CD1c-positive myeloid dendritic cell (primary cell): ENCODE results near the gene TGFB1I1.
"Not testable (repeated sequence)": the region's sequence is repeated elsewhere in the genome, so short reads cannot be mapped to it uniquely, and the experiment has no call there.

Experiments
- DNase-seq: peaks from one replicate; pipeline ENCODE4 v3.0.0-alpha.2; 2016; ENCODE audit errors: extremely low spot score

The TGFB1I1 gene

GRCh38 chr16:31517800-31518402 lies 45.9 kb downstream of the TGFB1I1 start:
- DNase-seq: no peak

DNA sequence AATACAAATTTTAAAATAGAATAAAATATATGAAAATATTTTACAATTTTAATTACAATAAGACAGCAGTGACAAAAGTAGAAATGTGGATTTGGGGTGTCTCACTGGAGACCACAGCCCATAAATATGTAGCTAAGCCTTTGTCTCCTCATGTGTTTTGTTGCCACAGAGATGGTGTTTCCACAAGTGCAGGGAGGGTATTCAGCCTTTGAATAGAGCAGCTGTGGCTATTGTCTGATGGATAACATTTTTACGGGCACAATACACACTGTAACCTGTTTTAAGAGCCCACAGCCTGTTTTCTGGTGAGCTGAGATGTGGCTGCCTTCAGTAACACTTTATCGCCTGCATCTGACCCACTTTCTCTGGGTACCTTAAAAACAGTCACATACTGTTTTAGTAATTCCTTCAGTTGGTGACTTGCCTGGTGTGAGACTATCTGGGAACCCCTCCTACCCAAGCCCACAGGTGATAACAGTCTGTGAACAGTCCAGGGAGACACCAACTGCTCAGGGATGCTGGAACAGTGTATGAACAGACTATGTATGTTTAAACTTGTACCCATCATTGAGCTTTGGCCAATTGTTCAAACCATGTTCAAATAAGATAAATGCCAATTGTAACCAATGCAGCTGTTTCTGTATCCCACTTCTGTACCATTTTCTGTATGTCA lies 47.9 kb downstream of the TGFB1I1 start:
- DNase-seq: no peak

DNA sequence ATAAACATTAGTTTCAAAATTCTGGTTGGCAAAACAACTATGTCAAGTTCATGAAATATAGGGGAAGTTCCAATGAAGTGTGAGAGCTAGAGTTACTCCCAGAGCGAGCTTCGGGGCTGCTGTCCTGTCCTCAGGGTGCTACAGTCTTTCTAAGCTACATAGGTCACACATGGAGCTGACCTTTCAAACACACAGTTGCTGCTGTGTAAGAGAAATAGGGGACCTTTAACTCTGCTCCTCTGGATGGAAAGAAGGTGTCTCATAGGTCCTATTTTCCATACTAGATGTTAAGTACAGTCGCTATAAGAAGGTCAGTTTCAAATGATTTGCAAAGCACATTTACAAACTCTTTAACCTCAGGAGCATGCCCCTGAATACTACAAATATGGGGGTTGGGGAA lies 49.4 kb downstream of the TGFB1I1 start:
- DNase-seq: no peak

- no peak for DNase-seq
Measured at GRCh38 chr16:31522071-31522470, 50.1 kb downstream of the TGFB1I1 start.

DNA sequence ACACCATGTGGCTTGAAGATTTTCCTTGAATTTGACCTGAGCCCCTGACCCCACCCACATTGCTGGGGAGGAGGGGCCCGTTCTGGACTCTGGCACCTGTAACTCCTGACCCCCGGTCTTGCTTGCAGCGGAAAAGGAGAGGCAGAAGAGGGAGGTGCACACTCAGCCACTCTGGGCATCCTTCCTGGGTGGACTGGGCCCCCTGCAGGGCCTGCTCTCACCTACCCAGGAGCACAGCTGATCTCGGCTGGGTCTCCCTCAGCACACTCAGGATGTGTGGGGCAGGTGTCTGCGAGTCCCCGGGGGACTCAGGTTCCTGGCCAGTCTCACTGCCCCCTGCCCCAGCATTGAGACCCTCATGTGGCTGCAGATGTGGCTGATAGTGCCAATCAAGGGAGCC lies 51.8 kb downstream of the TGFB1I1 start:
- not testable (repeated sequence) for DNase-seq

GRCh38 chr16:31525113-31525512 lies 53.2 kb downstream of the TGFB1I1 start:
- DNase-seq: no peak
